ENCODE measurements around the gene DDN.

DDN gene

DNA sequence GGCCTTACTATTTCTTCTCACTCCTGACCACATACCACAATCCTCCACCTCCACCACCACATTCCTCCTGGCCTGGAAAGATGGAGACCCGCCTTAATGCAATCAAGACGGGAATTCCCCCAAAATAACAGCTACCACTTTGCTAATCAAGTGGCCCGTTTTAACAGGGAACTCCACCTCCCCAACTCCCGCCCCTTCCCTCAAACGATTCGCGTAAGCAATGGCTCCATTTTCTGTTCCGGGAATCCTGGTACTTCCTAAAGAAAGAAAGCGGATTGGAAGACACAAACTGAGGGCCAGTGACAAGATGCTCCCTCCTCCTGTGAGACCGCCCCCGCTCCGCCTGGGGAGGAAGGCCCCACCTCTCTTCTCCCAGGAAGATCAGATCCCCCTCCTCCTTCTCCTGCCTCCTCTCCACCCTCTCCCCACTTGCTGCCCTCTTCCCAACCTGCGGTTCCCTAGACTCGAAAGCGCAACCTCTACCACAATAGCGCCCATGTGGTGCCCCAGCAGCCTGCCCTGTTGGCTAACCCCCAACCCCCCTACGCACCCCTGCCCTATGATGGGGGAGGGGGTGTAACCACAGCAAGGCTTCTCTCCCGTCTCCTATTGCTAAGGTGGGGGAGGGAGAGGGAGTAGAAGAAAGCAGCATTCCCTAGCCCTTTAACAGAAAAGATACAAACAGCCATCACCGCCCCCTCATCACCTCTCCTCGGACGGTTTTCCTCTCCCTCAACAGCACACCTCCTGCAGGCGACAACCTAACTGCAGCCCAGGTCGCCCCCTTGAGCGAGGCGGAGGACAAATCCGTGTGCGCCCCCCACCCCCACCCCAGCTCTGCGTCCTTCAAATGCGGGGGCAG is 42.7 kb downstream of the DDN start:
- Histone ChIP-seq H3K9ac (ENCODE audit: insufficient read length) (peak overlapping the region; percentile 88), H3K27ac (peak overlapping the region; percentile 64), H3K9me3 (ENCODE audit: low read depth, low read length) (no peaks in the 10 kb centered on the region), H3K4me3 (peak overlapping the region; percentile 95), H3K36me3 (ENCODE audit: insufficient read depth, low read length) (peaks cover 35% of the 10 kb centered on the region)
- no peak for TF ChIP-seq EZH2 (IDR thresholded peaks at IDR 0.05)
- TF ChIP-seq FOXP2 (optimal IDR thresholded peaks at IDR 0.05; ENCODE audit: control extremely low read depth, extremely low read length, insufficient read depth), result no peak
- peak; percentile 33; the same call in 1 of the 2 replicates for TF ChIP-seq POLR2AphosphoS5 (IDR thresholded peaks at IDR 0.05; ENCODE audit: borderline replicate concordance, low read depth, low read length)
- DNase-seq (ENCODE audit: low read depth, low spot score), result peak; percentile 93

DNA sequence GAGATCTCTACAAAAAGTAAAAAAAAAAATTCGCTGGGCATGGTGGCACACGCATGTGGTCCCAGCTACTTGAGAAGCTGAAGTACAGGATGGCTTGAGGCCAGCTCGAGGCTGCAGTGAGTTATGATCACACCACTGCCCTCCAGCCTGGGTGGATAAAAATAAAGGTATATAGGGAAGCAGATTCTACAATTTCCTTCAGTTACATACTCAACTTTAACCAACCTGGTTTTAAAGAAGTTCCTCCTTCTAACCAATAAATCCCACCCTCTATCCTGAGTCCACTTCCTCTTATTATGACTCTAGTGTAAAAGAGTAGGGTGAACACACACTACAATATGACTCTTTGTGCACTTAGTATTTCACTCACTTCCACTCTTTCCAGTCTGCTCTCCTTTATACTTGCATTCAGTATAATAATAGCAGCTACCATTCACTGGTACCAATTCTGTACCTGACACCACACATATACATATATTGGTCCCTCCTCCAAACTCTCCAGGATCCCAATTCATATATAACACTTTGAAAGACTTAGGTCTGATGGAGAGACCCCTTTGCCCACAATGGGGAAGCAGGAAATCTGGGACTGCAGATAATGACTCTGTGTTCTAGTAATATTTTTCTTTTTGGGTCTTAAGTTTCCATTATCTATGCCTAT is 44.2 kb downstream of the DDN start:
- TF ChIP-seq FOXP2 (optimal IDR thresholded peaks at IDR 0.05; ENCODE audit: control extremely low read depth, extremely low read length, insufficient read depth), result no peak
- TF ChIP-seq POLR2AphosphoS5 (IDR thresholded peaks at IDR 0.05; ENCODE audit: borderline replicate concordance, low read depth, low read length), result no peak
- no peak for TF ChIP-seq EZH2 (IDR thresholded peaks at IDR 0.05)
- peaks cover 39% of the 10 kb centered on the region for H3K36me3 ChIP-seq (ENCODE audit: insufficient read depth, low read length)
- no peak for DNase-seq (ENCODE audit: low read depth, low spot score)
- H3K9me3 ChIP-seq (ENCODE audit: low read depth, low read length), result no peaks in the 10 kb centered on the region
- no peak overlapping the region for H3K27ac ChIP-seq
- no peak overlapping the region for H3K4me3 ChIP-seq
- no peak overlapping the region for H3K9ac ChIP-seq (ENCODE audit: insufficient read length)

DNA sequence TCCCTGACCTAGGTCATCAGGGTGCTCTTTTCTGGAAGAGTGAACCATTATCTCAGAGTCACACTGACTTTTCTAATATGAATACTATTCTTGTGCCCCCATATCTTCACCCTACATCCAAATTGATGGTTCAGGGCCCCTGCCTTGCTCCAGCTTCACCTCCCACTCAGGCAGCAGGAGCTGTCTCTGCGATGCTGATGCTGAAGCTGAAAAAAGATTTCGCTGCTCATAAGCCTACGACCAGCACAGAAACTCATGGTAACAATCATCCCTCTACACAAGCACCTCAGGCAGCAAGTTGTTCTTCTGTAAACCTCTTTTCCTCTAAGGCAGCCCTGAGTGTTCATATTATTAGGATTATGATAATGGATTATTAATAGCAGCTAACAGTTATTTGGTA is 45.1 kb downstream of the DDN start:
- Histone ChIP-seq H3K9ac (ENCODE audit: insufficient read length) (no peak overlapping the region), H3K27ac (no peak overlapping the region), H3K36me3 (ENCODE audit: insufficient read depth, low read length) (peaks cover 39% of the 10 kb centered on the region), H3K9me3 (ENCODE audit: low read depth, low read length) (no peaks in the 10 kb centered on the region), H3K4me3 (no peak overlapping the region)
- TF ChIP-seq EZH2 (IDR thresholded peaks at IDR 0.05) (no peak), POLR2AphosphoS5 (IDR thresholded peaks at IDR 0.05; ENCODE audit: borderline replicate concordance, low read depth, low read length) (no peak), FOXP2 (optimal IDR thresholded peaks at IDR 0.05; ENCODE audit: control extremely low read depth, extremely low read length, insufficient read depth) (no peak)
- DNase-seq (ENCODE audit: low read depth, low spot score), result no peak

DNA sequence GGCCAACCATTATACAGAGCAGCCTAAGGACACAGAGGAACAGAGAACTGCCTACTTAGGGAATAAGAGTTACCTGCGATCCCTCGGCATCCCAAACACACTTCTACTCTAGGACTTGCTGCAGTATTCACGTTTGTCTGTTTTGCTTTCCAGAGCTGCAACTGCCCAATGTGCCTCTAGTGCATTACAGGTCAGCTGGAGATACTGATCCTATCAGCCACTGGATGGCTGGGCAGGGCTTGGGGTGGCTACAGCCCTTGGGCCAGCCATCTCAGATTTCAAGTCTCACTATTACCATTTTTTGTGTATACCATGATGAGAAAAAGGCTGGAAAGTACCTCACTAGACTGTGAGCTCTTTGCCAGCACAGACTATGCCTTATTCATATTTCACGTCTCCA is 46.5 kb downstream of the DDN start:
- no peak for DNase-seq (ENCODE audit: low read depth, low spot score)
- Histone ChIP-seq H3K4me3 (no peak overlapping the region), H3K9ac (ENCODE audit: insufficient read length) (no peak overlapping the region), H3K27ac (no peak overlapping the region), H3K36me3 (ENCODE audit: insufficient read depth, low read length) (peaks cover 39% of the 10 kb centered on the region), H3K9me3 (ENCODE audit: low read depth, low read length) (no peaks in the 10 kb centered on the region)
- TF ChIP-seq POLR2AphosphoS5 (IDR thresholded peaks at IDR 0.05; ENCODE audit: borderline replicate concordance, low read depth, low read length), result no peak
- TF ChIP-seq EZH2 (IDR thresholded peaks at IDR 0.05), result no peak
- TF ChIP-seq FOXP2 (optimal IDR thresholded peaks at IDR 0.05; ENCODE audit: control extremely low read depth, extremely low read length, insufficient read depth), result no peak

DNA sequence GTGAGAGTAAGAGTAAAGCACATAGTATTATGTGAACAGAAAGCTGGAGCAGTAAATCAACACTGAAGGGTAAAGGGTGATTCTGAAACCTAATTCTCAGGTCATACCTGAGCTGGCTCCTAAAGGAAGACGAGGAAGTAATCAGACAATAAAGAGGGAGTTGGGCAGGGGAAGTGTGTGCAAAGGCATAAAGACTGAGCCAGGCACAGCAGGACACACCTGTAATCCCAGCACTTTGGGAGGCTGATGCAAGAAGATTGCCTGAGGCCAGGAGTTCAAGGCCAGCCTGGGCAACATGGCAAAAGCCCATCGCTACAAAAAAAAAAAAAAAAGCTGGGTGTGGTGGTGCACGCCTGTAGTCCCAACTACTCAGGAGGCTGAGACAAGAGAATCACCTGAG is 51.4 kb downstream of the DDN start:
- H3K9me3 ChIP-seq (ENCODE audit: low read depth, low read length), result no peaks in the 10 kb centered on the region
- no peak overlapping the region for H3K9ac ChIP-seq (ENCODE audit: insufficient read length)
- DNase-seq (ENCODE audit: low read depth, low spot score), result no peak
- H3K27ac ChIP-seq, result no peak overlapping the region
- no peak overlapping the region for H3K4me3 ChIP-seq
- peaks cover 13% of the 10 kb centered on the region for H3K36me3 ChIP-seq (ENCODE audit: insufficient read depth, low read length)
- TF ChIP-seq EZH2 (IDR thresholded peaks at IDR 0.05) (no peak), FOXP2 (optimal IDR thresholded peaks at IDR 0.05; ENCODE audit: control extremely low read depth, extremely low read length, insufficient read depth) (no peak), POLR2AphosphoS5 (IDR thresholded peaks at IDR 0.05; ENCODE audit: borderline replicate concordance, low read depth, low read length) (no peak)

DNA sequence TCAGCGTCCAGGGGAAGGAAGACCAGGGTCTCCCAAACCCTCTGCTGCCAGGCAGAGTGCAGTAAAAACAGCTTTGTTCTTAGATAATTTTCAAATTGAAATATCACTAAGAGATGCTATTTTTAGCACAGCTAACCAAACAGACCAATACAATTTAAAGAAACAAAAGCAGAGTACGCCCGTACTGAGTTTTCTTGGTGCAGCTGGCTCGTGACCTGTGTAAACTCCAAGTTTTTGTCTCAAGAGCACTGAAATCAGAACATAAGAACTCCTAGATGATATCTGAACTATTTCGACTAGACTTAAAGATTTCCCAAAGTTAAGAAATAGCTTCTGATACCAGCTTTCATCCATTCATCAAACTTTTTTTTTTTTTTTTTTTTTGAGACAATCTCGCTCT is 52.2 kb downstream of the DDN start:
- TF ChIP-seq POLR2AphosphoS5 (IDR thresholded peaks at IDR 0.05; ENCODE audit: borderline replicate concordance, low read depth, low read length) (no peak), EZH2 (IDR thresholded peaks at IDR 0.05) (no peak), FOXP2 (optimal IDR thresholded peaks at IDR 0.05; ENCODE audit: control extremely low read depth, extremely low read length, insufficient read depth) (no peak)

DNA sequence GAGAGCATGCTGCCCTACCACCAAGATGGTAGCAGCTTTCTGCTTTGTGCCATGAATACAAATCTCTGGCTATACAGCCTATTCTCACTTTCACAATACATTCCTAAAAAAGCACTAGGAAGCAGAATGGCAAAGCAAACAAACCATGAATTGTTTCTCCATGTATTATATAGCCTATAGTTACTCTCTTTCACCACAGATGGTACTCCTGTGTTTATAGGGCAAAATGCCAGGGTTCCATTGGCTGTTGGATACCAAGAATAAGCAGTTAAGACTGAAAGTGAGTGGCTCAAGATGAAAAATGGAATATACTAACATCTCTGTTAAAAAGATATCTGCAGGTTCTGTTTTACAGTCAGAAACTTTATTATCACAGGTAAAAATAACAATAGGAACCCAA is 53.0 kb downstream of the DDN start:
- H3K36me3 ChIP-seq (ENCODE audit: insufficient read depth, low read length), result peaks cover 12% of the 10 kb centered on the region
- H3K27ac ChIP-seq, result no peak overlapping the region
- H3K9ac ChIP-seq (ENCODE audit: insufficient read length), result no peak overlapping the region
- no peak overlapping the region for H3K4me3 ChIP-seq
- no peak for DNase-seq (ENCODE audit: low read depth, low spot score)
- no peak for TF ChIP-seq FOXP2 (optimal IDR thresholded peaks at IDR 0.05; ENCODE audit: control extremely low read depth, extremely low read length, insufficient read depth)
- TF ChIP-seq EZH2 (IDR thresholded peaks at IDR 0.05), result no peak
- no peak for TF ChIP-seq POLR2AphosphoS5 (IDR thresholded peaks at IDR 0.05; ENCODE audit: borderline replicate concordance, low read depth, low read length)
- H3K9me3 ChIP-seq (ENCODE audit: low read depth, low read length), result no peaks in the 10 kb centered on the region

More for the DNA sequence above, 52.2 kb downstream of the DDN start:
- peaks cover 9% of the 10 kb centered on the region for H3K36me3 ChIP-seq (ENCODE audit: insufficient read depth, low read length)
- H3K9ac ChIP-seq (ENCODE audit: insufficient read length), result no peak overlapping the region
- no peak overlapping the region for H3K4me3 ChIP-seq
- H3K27ac ChIP-seq, result no peak overlapping the region
- no peak for DNase-seq (ENCODE audit: low read depth, low spot score)
- H3K9me3 ChIP-seq (ENCODE audit: low read depth, low read length), result no peaks in the 10 kb centered on the region

Measured in SK-N-MC (cell line).